Activated naive CD4-positive, alpha-beta T cell treated with anti-CD3 and anti-CD28 coated beads, Interleukin-2, amount 10 ng/mL, durations not matched to agents 7 days and 5 days (primary cell): Measurements from ENCODE around the gene MBP.

Experiments used
- CTCF ChIA-PET: fragments of 350-600 bp; sonication (Branson Sonifier 250); formaldehyde crosslinking; loops from one replicate; lab custom pipeline; 2021; ENCODE audit warnings: antibody characterized with exemption; lab: Charles Lee
- DNase-seq: peaks from one replicate; pipeline ENCODE4 v3.0.0-alpha.2; 2020
- H3K27ac Mint-ChIP-seq: one replicate; pipeline ENCODE4 v1.8.0; 2021; ENCODE audit warnings: mild to moderate bottlenecking, moderate library complexity, mixed read lengths
- H3K27me3 Mint-ChIP-seq: one replicate; pipeline ENCODE4 v1.8.0; 2021; ENCODE audit warnings: mild to moderate bottlenecking, mixed read lengths
- H3K36me3 Mint-ChIP-seq: one replicate; pipeline ENCODE4 v1.8.0; 2021; ENCODE audit warnings: mixed read lengths
- H3K4me1 Mint-ChIP-seq: one replicate; pipeline ENCODE4 v1.8.0; 2021; ENCODE audit warnings: mixed read lengths
- H3K4me3 Mint-ChIP-seq: one replicate; pipeline ENCODE4 v1.8.0; 2021; ENCODE audit warnings: mild to moderate bottlenecking, moderate library complexity, mixed read lengths
- H3K9me3 Mint-ChIP-seq: one replicate; pipeline ENCODE4 v1.8.0; 2021; ENCODE audit warnings: mixed read lengths

MBP gene

GRCh38 chr18:76931171-76931570 lies 201.4 kb downstream of the MBP start:
- no peaks in the 10 kb centered on the region for H3K9me3 Mint-ChIP-seq
- no peaks in the 10 kb centered on the region for H3K27me3 Mint-ChIP-seq
- no peak overlapping the region for H3K4me3 Mint-ChIP-seq
- DNase-seq = no peak
- no peaks in the 10 kb centered on the region for H3K4me1 Mint-ChIP-seq
- no peak overlapping the region for H3K27ac Mint-ChIP-seq
- CTCF ChIA-PET = interaction anchor here (0.8 to 1.2 kb wide), 5 partner anchors 9 to 128 kb away, joined by 3 to 6 read pairs (median 3); no protein-coding TSS in a partner anchor
- peaks cover 33% of the 10 kb centered on the region for H3K36me3 Mint-ChIP-seq
